ENCODE data around the gene PLEKHM3.
"Not testable (repeated sequence)": the region's sequence is repeated elsewhere in the genome, so short reads cannot be mapped to it uniquely, and the experiment has no call there.

PLEKHM3 gene

DNA sequence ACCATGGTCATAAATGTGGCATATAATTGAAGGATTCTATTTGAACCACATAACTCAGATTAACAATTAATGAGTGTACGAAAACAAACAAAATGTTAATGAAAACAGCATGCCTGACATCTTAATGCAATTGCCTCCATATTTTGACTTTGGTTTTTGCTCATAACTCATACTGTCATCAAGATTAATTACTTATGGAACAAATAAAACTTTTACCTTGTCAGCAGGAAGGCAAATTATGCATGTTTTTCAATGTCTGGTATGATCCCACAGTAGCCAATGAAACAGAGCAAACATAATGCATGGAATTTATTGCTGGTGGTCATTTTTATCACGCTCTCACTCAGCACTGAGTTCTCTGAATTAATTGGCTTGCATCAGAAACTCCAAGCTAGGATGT, 5.1 kb downstream of the PLEKHM3 start:
- TF ChIP-seq, protein P1, sequence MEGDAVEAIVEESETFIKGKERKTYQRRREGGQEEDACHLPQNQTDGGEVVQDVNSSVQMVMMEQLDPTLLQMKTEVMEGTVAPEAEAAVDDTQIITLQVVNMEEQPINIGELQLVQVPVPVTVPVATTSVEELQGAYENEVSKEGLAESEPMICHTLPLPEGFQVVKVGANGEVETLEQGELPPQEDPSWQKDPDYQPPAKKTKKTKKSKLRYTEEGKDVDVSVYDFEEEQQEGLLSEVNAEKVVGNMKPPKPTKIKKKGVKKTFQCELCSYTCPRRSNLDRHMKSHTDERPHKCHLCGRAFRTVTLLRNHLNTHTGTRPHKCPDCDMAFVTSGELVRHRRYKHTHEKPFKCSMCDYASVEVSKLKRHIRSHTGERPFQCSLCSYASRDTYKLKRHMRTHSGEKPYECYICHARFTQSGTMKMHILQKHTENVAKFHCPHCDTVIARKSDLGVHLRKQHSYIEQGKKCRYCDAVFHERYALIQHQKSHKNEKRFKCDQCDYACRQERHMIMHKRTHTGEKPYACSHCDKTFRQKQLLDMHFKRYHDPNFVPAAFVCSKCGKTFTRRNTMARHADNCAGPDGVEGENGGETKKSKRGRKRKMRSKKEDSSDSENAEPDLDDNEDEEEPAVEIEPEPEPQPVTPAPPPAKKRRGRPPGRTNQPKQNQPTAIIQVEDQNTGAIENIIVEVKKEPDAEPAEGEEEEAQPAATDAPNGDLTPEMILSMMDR (IDR thresholded peaks at IDR 0.05; ENCODE audit: low read depth, low read length), result no peak
- H3K4me3 ChIP-seq (replicated peaks in 1 of 2; ENCODE audit: low read depth in 2 of 2, low read length in 2 of 2), result no peak overlapping the region
- DNase-seq (ENCODE audit: low read depth in 2 of 2), result no peak

DNA sequence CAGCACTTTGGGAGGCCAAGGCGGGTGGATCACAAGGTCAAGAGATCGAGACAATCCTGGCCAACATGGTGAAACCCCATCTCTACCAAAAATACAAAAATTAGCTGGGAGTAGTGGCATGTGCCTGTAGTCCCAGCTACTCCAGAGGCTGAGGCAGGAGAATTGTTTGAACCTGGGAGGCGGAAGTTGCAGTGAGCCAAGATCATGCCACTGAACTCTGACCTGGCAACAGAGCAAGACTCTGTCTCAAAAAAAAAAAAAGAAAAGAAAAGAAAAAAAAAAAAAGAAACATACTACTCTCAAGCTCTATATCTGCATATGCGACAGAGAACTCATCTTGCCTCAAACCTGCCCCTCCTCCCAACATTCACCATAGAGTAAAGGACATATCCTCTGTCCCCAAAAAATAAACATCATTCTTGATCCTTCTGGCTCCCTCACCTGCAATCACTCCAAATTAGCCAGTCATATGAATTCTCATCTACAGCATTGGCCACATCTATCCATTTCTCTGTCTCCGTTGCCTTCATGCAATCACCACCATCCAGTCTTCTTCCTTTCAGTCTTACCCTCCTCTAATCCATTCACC, 7.1 kb downstream of the PLEKHM3 start:
- DNase-seq (ENCODE audit: low read depth in 2 of 2); H3K4me3 ChIP-seq (replicated peaks in 1 of 2; ENCODE audit: low read depth in 2 of 2, low read length in 2 of 2): not testable (repeated sequence)

DNA sequence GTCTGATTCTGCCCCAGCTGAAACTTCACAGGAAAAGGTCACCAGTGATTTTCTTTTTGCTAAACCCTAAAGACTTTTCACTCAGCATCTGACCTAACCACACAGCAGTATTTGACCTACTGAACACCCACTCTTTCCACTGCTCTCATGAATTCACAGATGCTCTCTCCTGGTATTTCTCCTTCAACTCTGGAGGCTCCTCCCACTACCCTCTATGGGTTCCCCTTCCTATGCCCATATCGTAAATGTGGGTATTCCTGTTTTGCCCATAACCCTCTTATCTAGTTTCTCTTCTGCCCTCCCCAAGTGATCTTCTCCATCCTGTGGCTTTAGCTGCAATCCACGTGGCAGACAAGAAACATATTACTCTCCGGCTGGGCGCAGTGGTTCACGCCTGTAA, 7.6 kb downstream of the PLEKHM3 start:
- TF ChIP-seq, protein P1 (IDR thresholded peaks at IDR 0.05; ENCODE audit: low read depth, low read length), result no peak
- H3K4me3 ChIP-seq (replicated peaks in 1 of 2; ENCODE audit: low read depth in 2 of 2, low read length in 2 of 2), result no peak overlapping the region
- no peak for DNase-seq (ENCODE audit: low read depth in 2 of 2)

DNA sequence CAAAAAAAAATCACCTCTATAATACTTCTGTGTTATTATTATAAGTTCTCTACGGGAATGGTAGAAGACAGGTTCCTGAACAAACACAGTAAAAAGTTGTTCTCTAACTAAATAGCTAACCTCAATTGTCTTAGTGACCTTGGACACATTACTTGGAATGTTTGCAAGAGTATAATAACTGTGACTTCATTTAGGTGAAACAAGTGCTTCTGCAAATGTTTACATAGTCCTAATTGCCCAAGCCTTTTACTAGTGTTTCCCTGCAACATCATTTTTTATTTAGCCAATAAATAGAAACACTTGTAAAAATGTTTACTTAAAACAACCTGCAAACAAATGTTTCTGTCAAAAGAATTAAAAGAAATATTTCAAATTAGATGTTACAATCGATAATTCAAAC, 9.9 kb downstream of the PLEKHM3 start:
- TF ChIP-seq, protein P1 (IDR thresholded peaks at IDR 0.05; ENCODE audit: low read depth, low read length), result no peak
- no peak for DNase-seq (ENCODE audit: low read depth in 2 of 2)

DNA sequence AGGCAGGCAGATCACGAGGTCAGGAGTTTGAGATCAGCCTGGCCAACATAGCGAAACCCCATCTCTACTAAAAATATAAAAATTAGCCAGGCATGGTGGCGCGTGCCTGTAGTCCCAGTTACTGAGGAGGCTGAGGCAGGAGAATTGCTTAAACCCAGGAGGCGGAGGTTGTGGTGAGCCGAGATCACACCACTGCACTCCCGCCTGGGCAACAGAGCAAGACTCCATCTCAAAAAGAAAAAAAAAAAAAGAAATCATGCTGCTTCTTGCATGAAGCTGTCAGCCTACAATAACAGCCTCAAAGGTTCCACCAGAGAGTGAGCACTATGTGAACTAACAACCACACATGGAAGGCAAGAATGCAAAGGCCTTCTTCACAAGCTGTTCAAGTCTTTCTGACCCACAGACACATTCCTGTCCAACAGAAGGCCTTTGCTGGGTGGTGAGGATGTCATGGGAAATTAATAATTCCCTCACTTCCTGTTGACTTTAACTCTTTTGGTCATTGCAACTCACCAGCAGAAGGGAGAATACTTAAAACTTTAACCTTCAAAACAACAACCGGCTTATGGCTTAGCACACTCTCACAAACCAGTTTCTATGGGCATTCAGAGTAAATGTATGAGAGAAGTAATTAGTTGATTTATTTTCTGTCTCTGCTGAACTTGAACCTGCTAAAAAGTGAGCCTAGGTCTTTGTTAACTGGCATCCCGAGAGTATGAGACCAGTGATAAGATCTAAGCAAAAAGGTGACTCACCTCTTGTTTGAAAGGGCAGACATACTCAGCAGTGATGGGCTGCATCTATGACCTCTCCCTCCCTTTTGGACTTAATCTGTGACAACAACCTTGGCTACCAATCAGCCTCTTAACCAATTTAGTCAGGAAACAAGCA, 11.8 kb downstream of the PLEKHM3 start:
- TF ChIP-seq, protein P1 (IDR thresholded peaks at IDR 0.05; ENCODE audit: low read depth, low read length), result no peak
- no peak overlapping the region for H3K4me3 ChIP-seq (replicated peaks in 1 of 2; ENCODE audit: low read depth in 2 of 2, low read length in 2 of 2)
- DNase-seq (ENCODE audit: low read depth in 2 of 2), result peak; percentile 33 to 62

More for the DNA sequence above, 9.9 kb downstream of the PLEKHM3 start:
- H3K4me3 ChIP-seq (replicated peaks in 1 of 2; ENCODE audit: low read depth in 2 of 2, low read length in 2 of 2), result no peak overlapping the region

DNA sequence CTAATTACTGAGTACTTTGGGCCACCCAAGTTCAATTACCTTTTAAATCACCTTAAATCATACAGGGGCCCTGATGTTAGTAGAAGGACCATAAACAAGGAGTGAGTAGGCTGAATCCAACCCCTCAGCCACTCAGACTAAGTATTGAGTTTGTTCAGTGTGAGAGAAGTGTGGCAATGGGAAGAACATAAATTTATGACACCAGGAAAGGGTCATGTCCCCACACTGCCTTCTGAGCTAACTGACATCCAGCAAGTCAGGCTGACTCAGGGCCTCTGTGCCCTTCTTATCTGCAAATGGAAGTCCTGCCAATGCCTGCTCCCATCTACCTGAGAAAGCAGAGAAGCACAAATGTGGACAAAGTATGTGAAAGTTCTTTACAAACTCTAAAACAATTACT, 12.9 kb downstream of the PLEKHM3 start:
- no peak overlapping the region for H3K4me3 ChIP-seq (replicated peaks in 1 of 2; ENCODE audit: low read depth in 2 of 2, low read length in 2 of 2)
- TF ChIP-seq, protein P1 (IDR thresholded peaks at IDR 0.05; ENCODE audit: low read depth, low read length), result no peak
- no peak for DNase-seq (ENCODE audit: low read depth in 2 of 2)

DNA sequence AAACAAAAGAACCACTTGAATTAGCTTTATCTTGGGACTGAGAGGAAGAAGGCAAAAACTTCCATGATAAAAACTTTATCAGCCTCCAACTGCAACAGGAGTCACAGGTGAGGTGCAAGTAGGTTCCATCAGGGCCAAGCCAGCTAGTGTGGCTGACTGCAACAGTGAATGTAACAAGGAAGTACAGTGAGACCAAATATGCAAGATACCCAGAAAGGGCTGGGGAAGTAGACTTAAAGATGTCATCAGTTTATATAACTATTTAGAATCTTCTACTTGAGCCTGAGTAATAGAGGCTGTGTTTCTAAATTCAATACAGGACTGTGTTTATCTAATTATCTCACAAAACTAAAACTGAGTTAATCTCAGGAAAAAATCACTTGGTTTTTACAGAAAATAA, 14.8 kb downstream of the PLEKHM3 start:
- TF ChIP-seq, protein P1 (IDR thresholded peaks at IDR 0.05; ENCODE audit: low read depth, low read length), result no peak
- no peak for DNase-seq (ENCODE audit: low read depth in 2 of 2)

More for the DNA sequence above, 14.8 kb downstream of the PLEKHM3 start:
- H3K4me3 ChIP-seq (replicated peaks in 1 of 2; ENCODE audit: low read depth in 2 of 2, low read length in 2 of 2), result no peak overlapping the region
